Measurements from ENCODE around the gene SHE. TPM values are rescaled to one million over a fixed set of nuclear protein-coding genes. Genes with fewer than 3 reads are reported as not detected.

Gene SHE
- total and polyA plus RNA-seq, 9 donors = 4.3 to 20.5 (median 9.0) TPM

DNA sequence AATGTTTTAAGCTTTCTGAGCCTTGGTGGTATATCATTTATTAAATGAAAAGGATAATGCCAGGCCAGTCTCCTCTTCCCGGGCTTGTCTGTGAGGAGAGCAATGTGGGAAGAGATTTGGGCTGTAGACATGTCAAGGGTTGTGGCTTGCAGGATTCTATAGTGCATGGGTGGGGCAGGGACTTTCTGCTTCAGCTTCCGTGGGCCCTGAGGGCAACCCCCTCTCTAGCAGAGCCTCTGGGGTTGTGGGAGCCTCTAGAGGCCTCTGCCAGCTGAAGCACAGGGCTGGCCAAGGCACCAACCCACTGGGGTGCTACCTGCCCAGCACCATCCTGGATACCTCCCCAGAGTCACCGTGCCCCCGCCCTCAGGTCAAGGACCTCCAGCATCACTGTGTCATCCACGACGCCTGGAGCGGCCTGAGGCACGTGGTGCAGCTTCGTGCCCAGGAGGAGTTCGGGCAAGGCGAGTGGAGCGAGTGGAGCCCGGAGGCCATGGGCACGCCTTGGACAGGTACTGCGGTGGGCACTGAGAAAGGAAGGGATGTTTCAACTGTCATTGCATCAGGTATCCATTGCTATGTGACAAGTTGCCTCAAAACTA lies 66.5 kb downstream of the SHE start:
- Histone ChIP-seq H3K9me3 (no peaks in the 10 kb centered on the region), H3K36me3 (no peaks in the 10 kb centered on the region), H3K4me3 (no peak overlapping the region), H3K27me3 (no peaks in the 10 kb centered on the region), H3K4me1 (ENCODE audit: insufficient read depth) (peaks cover 3% of the 10 kb centered on the region), H3K27ac (no peak overlapping the region)
- 94 to 95% (median 95%) methylated on average over 15 of the region's 15 CpGs for WGBS, 3 donors
- intact Hi-C loops (cut with DNase I) = no loop called here
- no peak for DNase-seq
- TF ChIP-seq, protein P1, sequence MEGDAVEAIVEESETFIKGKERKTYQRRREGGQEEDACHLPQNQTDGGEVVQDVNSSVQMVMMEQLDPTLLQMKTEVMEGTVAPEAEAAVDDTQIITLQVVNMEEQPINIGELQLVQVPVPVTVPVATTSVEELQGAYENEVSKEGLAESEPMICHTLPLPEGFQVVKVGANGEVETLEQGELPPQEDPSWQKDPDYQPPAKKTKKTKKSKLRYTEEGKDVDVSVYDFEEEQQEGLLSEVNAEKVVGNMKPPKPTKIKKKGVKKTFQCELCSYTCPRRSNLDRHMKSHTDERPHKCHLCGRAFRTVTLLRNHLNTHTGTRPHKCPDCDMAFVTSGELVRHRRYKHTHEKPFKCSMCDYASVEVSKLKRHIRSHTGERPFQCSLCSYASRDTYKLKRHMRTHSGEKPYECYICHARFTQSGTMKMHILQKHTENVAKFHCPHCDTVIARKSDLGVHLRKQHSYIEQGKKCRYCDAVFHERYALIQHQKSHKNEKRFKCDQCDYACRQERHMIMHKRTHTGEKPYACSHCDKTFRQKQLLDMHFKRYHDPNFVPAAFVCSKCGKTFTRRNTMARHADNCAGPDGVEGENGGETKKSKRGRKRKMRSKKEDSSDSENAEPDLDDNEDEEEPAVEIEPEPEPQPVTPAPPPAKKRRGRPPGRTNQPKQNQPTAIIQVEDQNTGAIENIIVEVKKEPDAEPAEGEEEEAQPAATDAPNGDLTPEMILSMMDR (IDR thresholded peaks at IDR 0.05) = no peak
- TF ChIP-seq EP300 (IDR thresholded peaks at IDR 0.05) = no peak
- TF ChIP-seq POLR2A (IDR thresholded peaks at IDR 0.05) = no peak

DNA sequence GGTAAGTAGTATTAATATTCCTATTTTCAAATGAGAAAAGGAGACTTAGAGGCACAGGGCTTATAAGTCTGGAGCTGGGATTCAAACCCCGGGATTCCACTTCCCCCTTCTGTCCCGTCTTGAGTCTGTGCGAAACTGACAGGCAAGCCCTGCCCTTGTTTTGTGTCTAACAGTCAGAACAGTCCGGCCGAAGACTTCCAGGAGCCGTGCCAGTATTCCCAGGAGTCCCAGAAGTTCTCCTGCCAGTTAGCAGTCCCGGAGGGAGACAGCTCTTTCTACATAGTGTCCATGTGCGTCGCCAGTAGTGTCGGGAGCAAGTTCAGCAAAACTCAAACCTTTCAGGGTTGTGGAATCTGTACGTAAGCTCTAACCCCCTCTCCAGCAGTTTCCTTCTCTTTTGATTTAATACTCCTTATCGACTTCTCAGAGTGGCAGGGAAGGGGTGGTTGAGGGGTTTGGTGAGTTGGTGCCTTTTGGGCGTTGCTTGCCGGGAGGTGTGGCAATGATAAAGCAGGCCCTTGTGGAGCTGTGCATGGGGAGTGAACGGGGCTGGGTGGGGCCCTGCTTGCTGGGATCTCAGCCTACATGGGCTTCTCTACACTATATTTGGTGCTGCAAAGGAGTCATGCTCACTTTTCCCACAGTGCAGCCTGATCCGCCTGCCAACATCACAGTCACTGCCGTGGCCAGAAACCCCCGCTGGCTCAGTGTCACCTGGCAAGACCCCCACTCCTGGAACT lies 67.7 kb downstream of the SHE start:
- DNase-seq = peak; percentile 64 to 85 (median 78)
- TF ChIP-seq POLR2A (IDR thresholded peaks at IDR 0.05) (no peak), EP300 (IDR thresholded peaks at IDR 0.05) (peak; percentile 64)
- 12 to 16% (median 12%) methylated on average over 18 of the region's 18 CpGs for WGBS, 3 donors
- peaks cover 3% of the 10 kb centered on the region for H3K4me1 ChIP-seq (ENCODE audit: insufficient read depth)
- peak overlapping the region in 1 of 2 donors; percentile 55 for H3K27ac ChIP-seq
- intact Hi-C loops (cut with DNase I) = no loop called here
- H3K4me3 ChIP-seq = no peak overlapping the region
- no peaks in the 10 kb centered on the region for H3K27me3 ChIP-seq
- H3K36me3 ChIP-seq = no peaks in the 10 kb centered on the region
- H3K9me3 ChIP-seq = no peaks in the 10 kb centered on the region

GRCh38 chr1:154433161-154433764 lies 68.9 kb downstream of the SHE start:
- no peaks in the 10 kb centered on the region for H3K9me3 ChIP-seq
- TF ChIP-seq POLR2A (IDR thresholded peaks at IDR 0.05) = no peak
- TF ChIP-seq, protein P1 (IDR thresholded peaks at IDR 0.05) = no peak
- no peak for TF ChIP-seq EP300 (IDR thresholded peaks at IDR 0.05)
- no peaks in the 10 kb centered on the region for H3K27me3 ChIP-seq
- no peak overlapping the region for H3K4me3 ChIP-seq
- H3K36me3 ChIP-seq = no peaks in the 10 kb centered on the region
- H3K4me1 ChIP-seq (ENCODE audit: insufficient read depth) = peaks cover 7% of the 10 kb centered on the region
- H3K27ac ChIP-seq = no peak overlapping the region
- no peak for DNase-seq
- intact Hi-C loops (cut with DNase I) = no loop called here
- WGBS, 3 donors = 89 to 94% (median 90%) methylated on average over 9 of the region's 9 CpGs

GRCh38 chr1:154431586-154432373 lies 70.4 kb downstream of the SHE start:
- Histone ChIP-seq H3K27me3 (no peaks in the 10 kb centered on the region), H3K4me1 (ENCODE audit: insufficient read depth) (peaks cover 8% of the 10 kb centered on the region), H3K27ac (no peak overlapping the region), H3K4me3 (no peak overlapping the region), H3K9me3 (no peaks in the 10 kb centered on the region), H3K36me3 (no peaks in the 10 kb centered on the region)
- intact Hi-C loops (cut with DNase I) = no loop called here
- WGBS, 3 donors = 75 to 82% (median 78%) methylated on average over 10 of the region's 10 CpGs
- no peak for DNase-seq
- TF ChIP-seq, protein P1 (IDR thresholded peaks at IDR 0.05) = no peak
- TF ChIP-seq EP300 (IDR thresholded peaks at IDR 0.05) = no peak
- no peak for TF ChIP-seq POLR2A (IDR thresholded peaks at IDR 0.05)
